Activated CD4-positive, alpha-beta T cell treated with anti-CD3 and anti-CD28 coated beads, Interleukin-2, amount 50 U/mL, for 48 hours (primary cell): ENCODE results near the gene APIP.
A peak's percentile ranks its signal among the peaks of the same experiment; 100 is the strongest.

Experiments
- DNase-seq, 2 experiments: peaks; one replicate each; pipeline ENCODE4 v3.0.0-alpha.2; 2020

The APIP gene

GRCh38 chr11:34916015-34916842, at the start of gene APIP, which contains the start of gene PDHX:
Gene APIP, minus strand, starts transcription at chr11:34916379. Its CDS starts 95 bp downstream, at chr11:34916284.
Gene PDHX, plus strand, starts transcription at chr11:34916618. Its CDS starts 38 bp downstream, at chr11:34916656.
- peak; percentile 100 for DNase-seq

DNA sequence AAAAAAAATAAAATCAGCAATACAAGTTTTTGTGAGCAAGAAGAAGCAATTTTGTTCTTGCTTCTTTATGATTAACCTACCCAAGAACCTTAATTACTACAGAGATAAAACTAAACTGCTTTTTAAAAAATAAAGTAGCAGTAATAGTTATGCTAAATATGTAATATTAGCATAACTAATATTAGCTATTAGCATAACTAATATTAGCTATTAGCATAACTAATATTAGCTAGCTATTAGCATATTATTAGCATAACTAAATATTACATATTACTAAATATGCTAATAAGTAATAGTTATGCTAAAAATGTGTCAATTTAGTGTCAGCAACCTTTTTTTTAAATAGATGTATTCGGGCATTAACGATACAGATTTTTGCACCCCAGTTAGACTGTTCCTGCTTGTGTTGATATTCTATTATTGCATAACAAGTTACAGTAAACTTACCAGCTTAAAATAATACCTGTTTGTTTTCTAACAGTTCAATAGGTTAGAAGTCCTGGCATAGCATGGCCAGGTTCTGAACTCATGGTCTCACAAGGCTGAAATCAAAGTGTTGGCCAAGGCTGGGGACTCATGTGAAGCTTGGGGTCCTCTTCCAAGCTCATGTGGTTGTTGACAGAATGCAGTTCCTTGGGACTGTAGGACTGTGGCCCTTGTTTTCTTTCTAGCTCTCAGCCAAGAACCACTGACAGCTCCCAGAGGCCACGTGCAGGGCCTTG, 48.6 kb upstream of the APIP start:
- no peak for DNase-seq

DNA sequence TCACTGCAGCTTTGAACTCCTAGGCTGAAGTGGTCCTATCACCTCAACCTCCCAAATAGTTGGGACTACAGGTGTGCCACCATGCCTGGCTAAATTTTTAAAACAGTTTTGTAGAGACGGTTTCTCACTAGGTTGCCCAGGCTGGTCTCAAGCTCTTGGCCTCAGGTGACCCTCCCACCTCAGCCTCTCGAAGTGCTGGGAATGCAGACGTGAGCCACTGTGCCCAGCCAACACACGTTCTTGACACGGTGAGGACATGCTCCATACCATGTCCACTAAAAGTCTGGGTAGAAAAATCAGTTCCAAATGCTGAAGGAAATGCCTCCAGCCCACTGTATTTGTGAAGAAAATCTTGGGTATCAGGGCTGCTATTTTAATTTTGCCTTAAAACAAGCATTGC, 47.2 kb upstream of the APIP start:
- DNase-seq = no peak

- no peak for DNase-seq
Measured at GRCh38 chr11:34962034-34962433, 45.9 kb upstream of the APIP start.

GRCh38 chr11:34960277-34960676, 44.1 kb upstream of the APIP start:
- no peak for DNase-seq

- DNase-seq = no peak
Measured at GRCh38 chr11:34959770-34960169, 43.6 kb upstream of the APIP start.

- DNase-seq = no peak
Measured at GRCh38 chr11:34957606-34958005, 41.4 kb upstream of the APIP start.

DNA sequence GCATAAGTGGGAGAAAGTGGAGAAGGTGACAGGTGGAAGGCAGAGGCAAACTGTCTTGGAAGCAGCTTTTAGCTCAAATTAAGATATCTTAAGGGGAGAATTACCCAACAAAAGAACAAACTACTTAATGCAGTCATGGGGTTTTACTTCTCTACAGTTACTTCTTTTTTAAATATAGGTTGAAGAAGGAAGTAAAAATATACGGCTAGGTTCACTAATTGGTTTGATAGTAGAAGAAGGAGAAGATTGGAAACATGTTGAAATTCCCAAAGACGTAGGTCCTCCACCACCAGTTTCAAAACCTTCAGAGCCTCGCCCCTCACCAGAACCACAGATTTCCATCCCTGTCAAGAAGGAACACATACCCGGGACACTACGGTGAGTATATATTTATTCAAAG, 41.0 kb upstream of the APIP start:
- no peak for DNase-seq

GRCh38 chr11:34953955-34954354, 37.8 kb upstream of the APIP start:
- no peak for DNase-seq

DNA sequence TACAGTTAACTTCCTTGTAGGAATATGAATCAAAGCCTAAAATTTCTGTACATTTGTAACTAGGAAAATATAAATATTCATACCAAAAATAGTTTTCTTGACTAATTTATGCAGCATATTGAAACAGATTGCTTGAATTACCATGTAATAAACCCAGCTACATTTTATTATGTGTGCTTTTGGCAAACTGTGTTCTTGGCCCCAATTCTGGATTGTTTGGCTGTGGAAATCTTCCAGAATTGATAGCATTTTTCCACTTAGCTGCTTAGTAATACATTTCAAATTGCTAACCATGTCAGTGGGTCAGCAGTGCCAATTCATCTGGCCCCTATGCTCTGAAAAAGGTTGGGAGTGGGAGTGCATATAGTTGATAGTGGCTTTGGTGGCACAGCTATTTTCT, 32.5 kb upstream of the APIP start:
- no peak for DNase-seq

DNA sequence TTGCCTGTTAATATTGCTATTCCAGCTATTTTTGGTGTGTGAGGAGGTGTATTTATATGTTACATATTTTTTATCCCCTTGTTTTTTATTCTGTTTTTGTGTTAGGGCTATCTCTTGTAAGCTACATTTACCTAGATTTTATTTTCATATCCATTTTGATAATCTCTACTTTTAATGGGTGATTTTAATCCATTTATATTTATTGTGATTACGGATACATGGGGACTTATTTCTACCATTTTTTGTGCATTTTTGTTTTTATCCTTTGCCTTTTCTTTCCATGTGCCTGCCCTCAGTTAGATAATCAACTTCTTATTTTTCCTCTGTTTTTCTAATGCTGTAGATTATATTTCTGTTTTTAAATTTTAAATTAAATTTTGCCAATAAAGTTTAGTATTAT, 28.5 kb upstream of the APIP start:
- no peak for DNase-seq

- no peak for DNase-seq
Measured at GRCh38 chr11:34941688-34942087, 25.5 kb upstream of the APIP start.

GRCh38 chr11:34940026-34940677, 24.0 kb upstream of the APIP start:
- no peak for DNase-seq

DNA sequence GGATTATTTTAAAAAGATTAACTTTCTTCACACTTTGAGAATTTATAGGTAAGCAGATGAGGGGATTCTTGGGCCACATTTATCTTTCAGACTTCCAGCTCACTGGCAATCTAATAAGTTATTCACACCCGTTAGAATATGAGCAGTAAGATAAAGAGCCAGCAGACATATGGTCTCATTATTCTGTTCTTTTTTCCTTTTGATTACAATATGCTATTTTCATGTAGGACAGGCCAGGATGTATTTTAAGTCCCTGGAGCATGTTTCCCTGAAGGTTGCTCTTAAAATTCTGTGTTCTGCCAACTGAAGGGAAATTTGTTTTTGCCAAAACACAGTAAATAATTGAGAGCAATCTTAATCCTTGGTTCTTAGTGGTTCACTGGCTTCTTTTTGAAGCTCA, 22.4 kb upstream of the APIP start:
- DNase-seq = no peak

DNA sequence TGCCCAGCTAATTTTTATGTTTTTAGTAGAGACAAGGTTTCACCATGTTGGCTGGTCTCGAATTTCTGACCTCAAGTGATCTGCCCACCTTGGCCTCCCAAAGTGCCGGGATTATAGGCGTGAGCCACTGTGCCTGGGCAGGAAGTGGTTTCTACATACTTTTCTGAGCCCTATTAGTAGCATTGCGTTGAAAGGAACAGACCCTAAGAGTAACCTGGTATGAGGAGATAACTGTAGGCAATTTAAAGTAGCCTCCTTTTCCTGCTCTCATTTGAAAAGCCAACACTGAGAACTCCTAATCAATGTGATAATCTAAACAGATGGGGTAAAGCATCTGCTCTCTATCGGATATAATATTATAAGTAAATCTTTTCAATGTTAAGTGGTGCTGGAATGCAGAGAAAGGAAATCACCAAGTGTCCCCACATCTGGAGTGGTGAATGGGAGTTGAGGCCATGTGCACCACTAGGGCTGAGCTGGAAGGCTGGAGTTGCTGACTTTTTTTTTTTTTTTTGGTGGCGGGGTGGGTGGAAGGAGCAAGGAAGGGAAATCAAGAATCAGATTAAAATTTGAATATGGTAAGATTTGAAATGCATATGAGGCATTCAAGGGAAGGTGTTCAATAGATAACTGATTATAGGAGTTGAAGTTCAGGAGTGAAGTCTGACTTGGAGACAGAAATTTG, 20.9 kb upstream of the APIP start:
- no peak for DNase-seq

DNA sequence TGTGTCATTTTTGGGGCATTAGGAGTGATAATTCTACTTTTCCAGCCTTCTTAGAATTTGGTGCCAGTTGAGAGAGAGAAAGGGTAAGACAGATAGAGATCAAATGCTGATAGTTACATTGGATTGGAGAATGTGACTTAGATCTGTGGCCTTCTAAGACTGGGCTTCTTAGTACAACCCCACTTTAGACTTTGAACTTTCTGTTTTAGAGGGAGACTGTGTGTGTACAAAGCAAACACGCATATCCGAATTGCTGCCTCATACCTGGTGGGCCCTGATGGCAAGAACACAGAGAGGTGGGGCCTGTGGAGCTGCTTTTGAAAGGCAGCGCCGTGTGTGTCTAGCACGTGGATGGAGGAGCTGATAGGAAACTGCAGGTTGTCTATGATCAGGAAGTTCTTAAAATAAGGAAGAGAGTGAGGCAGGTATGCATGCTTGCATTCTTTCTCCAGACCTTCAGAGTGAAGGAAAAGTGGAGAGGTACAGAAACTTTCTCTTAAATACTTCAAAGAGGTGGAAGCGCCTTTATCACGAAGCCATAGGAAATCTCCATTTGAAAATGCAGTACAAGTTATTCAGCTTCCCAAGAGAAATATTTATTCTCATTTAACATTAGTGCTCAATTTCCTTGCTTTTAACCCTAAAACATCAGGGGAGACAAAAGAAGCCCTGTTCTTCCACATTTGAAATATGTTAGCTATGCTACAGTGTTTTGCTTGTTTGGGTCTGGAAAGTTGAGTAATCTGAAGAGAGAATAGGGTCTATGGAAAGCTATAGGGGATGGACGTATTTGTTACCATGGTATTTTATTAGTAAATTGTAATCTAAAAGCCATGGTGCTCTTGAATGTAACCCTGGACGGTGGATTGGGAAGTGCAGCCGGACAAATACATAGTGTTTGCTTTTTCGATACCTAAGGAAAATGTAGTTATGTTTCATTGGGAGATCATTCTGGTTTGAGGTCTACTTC, 13.9 kb upstream of the APIP start:
- no peak for DNase-seq

GRCh38 chr11:34928960-34929680, 12.9 kb upstream of the APIP start:
- DNase-seq = no peak

DNA sequence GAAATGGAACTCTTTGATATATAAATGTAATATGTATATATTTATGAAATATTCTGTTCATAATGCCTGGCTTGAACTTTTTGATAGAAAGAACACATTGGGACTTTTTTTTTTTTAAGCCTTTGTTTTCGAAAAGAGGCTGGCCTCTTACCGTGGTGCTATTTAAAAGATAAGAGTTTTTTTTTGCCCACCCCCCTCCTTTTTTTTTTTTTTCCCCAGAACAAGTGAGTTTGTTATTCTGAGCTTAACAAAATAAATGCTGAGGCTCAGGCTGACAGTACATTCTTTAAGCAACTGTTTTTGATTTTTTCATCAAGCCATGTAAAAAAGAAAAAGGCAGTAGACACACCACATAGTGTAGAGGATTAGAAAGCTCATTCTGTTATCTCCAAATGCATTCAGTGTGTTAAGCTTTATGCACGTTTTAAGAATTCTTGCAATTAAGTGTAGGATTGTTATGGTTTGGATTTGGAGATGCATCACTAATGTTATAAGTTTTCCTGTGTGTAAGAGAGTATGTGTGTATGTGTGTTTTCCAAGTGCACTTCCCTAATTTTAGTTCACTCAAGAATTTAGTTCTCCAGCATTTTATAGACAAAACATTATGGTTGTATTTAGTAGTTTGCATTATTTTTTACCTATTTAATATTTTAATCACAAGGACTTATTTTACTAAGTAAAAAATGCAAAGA, 12.2 kb upstream of the APIP start:
- no peak for DNase-seq

DNA sequence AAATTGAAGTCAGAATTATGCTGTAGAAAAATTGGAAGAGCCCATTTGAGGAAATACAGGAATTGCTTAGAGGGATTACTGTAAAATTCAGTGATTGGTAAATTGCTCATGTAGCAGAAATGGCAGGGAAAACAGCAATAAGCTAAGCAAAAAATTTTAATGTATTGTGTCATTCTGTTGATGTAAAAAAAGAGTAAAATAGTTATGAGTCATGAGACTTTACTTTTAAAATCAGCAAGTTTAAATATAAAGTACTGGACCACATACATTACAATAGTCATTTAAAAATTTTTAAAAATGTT, 10.6 kb upstream of the APIP start:
- DNase-seq = no peak

GRCh38 chr11:34926101-34926830, 10.1 kb upstream of the APIP start:
- no peak for DNase-seq
